ENCODE data around the gene E2F2.
"Not testable (repeated sequence)": the region's sequence is repeated elsewhere in the genome, so short reads cannot be mapped to it uniquely, and the experiment has no call there.

E2F2 gene

GRCh38 chr1:23496490-23497181 lies 34.4 kb downstream of the E2F2 start:
- DNase-seq (ENCODE audit: low read depth in 1 of 2, low spot score in 1 of 2), result no peak
- in situ Hi-C loops (cut with HindIII; ENCODE audit: low pct_unique_long_range_greater_than_20kb, low sequenced_read_pairs), result no loop called here
- TF ChIP-seq JUND (IDR thresholded peaks at IDR 0.05; ENCODE audit: low read depth), result no peak

GRCh38 chr1:23494836-23495235 lies 36.2 kb downstream of the E2F2 start:
- DNase-seq (ENCODE audit: low read depth in 1 of 2, low spot score in 1 of 2); in situ Hi-C loops (cut with HindIII; ENCODE audit: low pct_unique_long_range_greater_than_20kb, low sequenced_read_pairs): not testable (repeated sequence)

GRCh38 chr1:23492776-23493175 lies 38.3 kb downstream of the E2F2 start:
- in situ Hi-C loops (cut with HindIII; ENCODE audit: low pct_unique_long_range_greater_than_20kb, low sequenced_read_pairs); DNase-seq (ENCODE audit: low read depth in 1 of 2, low spot score in 1 of 2): not testable (repeated sequence)

GRCh38 chr1:23492132-23492720 lies 38.8 kb downstream of the E2F2 start:
- in situ Hi-C loops (cut with HindIII; ENCODE audit: low pct_unique_long_range_greater_than_20kb, low sequenced_read_pairs), result no loop called here
- TF ChIP-seq JUND (IDR thresholded peaks at IDR 0.05; ENCODE audit: low read depth), result no peak
- no peak for DNase-seq (ENCODE audit: low read depth in 1 of 2, low spot score in 1 of 2)

- TF ChIP-seq JUND (IDR thresholded peaks at IDR 0.05; ENCODE audit: low read depth), result no peak
- no peak for DNase-seq (ENCODE audit: low read depth in 1 of 2, low spot score in 1 of 2)
- in situ Hi-C loops (cut with HindIII; ENCODE audit: low pct_unique_long_range_greater_than_20kb, low sequenced_read_pairs), result no loop called here
Observed at GRCh38 chr1:23489842-23490241, 41.2 kb downstream of the E2F2 start.

- no peak for TF ChIP-seq JUND (IDR thresholded peaks at IDR 0.05; ENCODE audit: low read depth)
- no peak for DNase-seq (ENCODE audit: low read depth in 1 of 2, low spot score in 1 of 2)
- in situ Hi-C loops (cut with HindIII; ENCODE audit: low pct_unique_long_range_greater_than_20kb, low sequenced_read_pairs), result no loop called here
Observed at GRCh38 chr1:23485002-23485332, 46.1 kb downstream of the E2F2 start.

- peak; percentile 83 to 93 for DNase-seq (ENCODE audit: low read depth in 1 of 2, low spot score in 1 of 2)
- TF ChIP-seq JUND (IDR thresholded peaks at IDR 0.05; ENCODE audit: low read depth), result no peak
- in situ Hi-C loops (cut with HindIII; ENCODE audit: low pct_unique_long_range_greater_than_20kb, low sequenced_read_pairs), result no loop called here
Observed at GRCh38 chr1:23484253-23485001, 46.6 kb downstream of the E2F2 start.

GRCh38 chr1:23483321-23484252 lies 47.4 kb downstream of the E2F2 start, which contains the start of gene ASAP3:
Gene ASAP3, minus strand, starts transcription at chr1:23484179. Its CDS starts 46 bp downstream, at chr1:23484133.
- peak in 1 of 2 experiments; percentile 33 for DNase-seq (ENCODE audit: low read depth in 1 of 2, low spot score in 1 of 2)
- in situ Hi-C loops (cut with HindIII; ENCODE audit: low pct_unique_long_range_greater_than_20kb, low sequenced_read_pairs), result no loop called here
- TF ChIP-seq JUND (IDR thresholded peaks at IDR 0.05; ENCODE audit: low read depth), result no peak

GRCh38 chr1:23481904-23482303 lies 49.1 kb downstream of the E2F2 start:
- no peak for TF ChIP-seq JUND (IDR thresholded peaks at IDR 0.05; ENCODE audit: low read depth)
- DNase-seq (ENCODE audit: low read depth in 1 of 2, low spot score in 1 of 2), result no peak
- in situ Hi-C loops (cut with HindIII; ENCODE audit: low pct_unique_long_range_greater_than_20kb, low sequenced_read_pairs), result no loop called here

- TF ChIP-seq JUND (IDR thresholded peaks at IDR 0.05; ENCODE audit: low read depth), result no peak
Observed at GRCh38 chr1:23481026-23481597, 49.9 kb downstream of the E2F2 start.

GRCh38 chr1:23480187-23481025 lies 50.6 kb downstream of the E2F2 start:
- in situ Hi-C loops (cut with HindIII; ENCODE audit: low pct_unique_long_range_greater_than_20kb, low sequenced_read_pairs), result no loop called here
- no peak for TF ChIP-seq JUND (IDR thresholded peaks at IDR 0.05; ENCODE audit: low read depth)

More at GRCh38 chr1:23481026-23481597, 49.9 kb downstream of the E2F2 start:
- DNase-seq (ENCODE audit: low read depth in 1 of 2, low spot score in 1 of 2), result no peak
- in situ Hi-C loops (cut with HindIII; ENCODE audit: low pct_unique_long_range_greater_than_20kb, low sequenced_read_pairs), result no loop called here

More at GRCh38 chr1:23480187-23481025, 50.6 kb downstream of the E2F2 start:
- DNase-seq (ENCODE audit: low read depth in 1 of 2, low spot score in 1 of 2), result no peak

Measured in T47D (cell line).